ENCODE measurements around the gene PDILT. TPM values are rescaled to one million over a fixed set of nuclear protein-coding genes. Genes with fewer than 3 reads are reported as not detected.

PDILT gene
- total RNA-seq, 1 donor from 2014 or later = not detected

- Mint-ChIP-seq H3K27me3 (peaks cover 16% of the 10 kb centered on the region), H3K4me3 (ENCODE audit: low read depth) (no peak overlapping the region), H3K36me3 (ENCODE audit: insufficient read depth) (peaks cover 3% of the 10 kb centered on the region), H3K27ac (no peak overlapping the region), H3K9me3 (ENCODE audit: low read depth) (no peaks in the 10 kb centered on the region), H3K4me1 (ENCODE audit: low read depth) (no peaks in the 10 kb centered on the region)
- no peak for DNase-seq (ENCODE audit: low spot score, unreplicated experiment)
- TF ChIP-seq CTCF (IDR thresholded peaks at IDR 0.05; ENCODE audit: unreplicated experiment) = no peak
Measured at GRCh38 chr16:20309786-20310185, 94.8 kb downstream of the PDILT start.

Other genes with a start within 250 kb of the PDILT start
- 13.4 and 17.8 TPM in 2 replicates for gene GP2, start 77.2 kb downstream of the PDILT start, total RNA-seq
- 0.11 TPM in 1 of 2 replicates, not detected in the other for gene UMOD, start 52.0 kb downstream of the PDILT start, total RNA-seq
- gene ACSM5, start 4.8 kb upstream of the PDILT start, total RNA-seq = not detected in 2 replicates
- not detected in 2 replicates for gene ACSM2A, start 46.8 kb upstream of the PDILT start, total RNA-seq
- gene ACSM2B, start 171.6 kb upstream of the PDILT start, total RNA-seq = not detected in 2 replicates